Activated CD8-positive, alpha-beta T cell treated with anti-CD3 and anti-CD28 coated beads for 36 hours (primary cell): ENCODE data around the gene TRIM69. TPM values are rescaled to one million over a fixed set of nuclear protein-coding genes. Genes with fewer than 3 reads are reported as not detected.
A peak's percentile ranks its signal among the peaks of the same experiment; 100 is the strongest.
"Not testable (repeated sequence)": the region's sequence is repeated elsewhere in the genome, so short reads cannot be mapped to it uniquely, and the experiment has no call there.

ENCODE experiments used
- ATAC-seq: fragments of 200-7000 bp; cut with Tn5 transposase; one replicate; pipeline ENCODE4 v1.10.0; 2021; ENCODE audit warnings: mild to moderate bottlenecking, moderate library complexity
- CTCF ChIA-PET: fragments of 350-600 bp; sonication (Branson Sonifier 250); formaldehyde crosslinking; loops from one replicate; lab custom pipeline; 2021; ENCODE audit warnings: antibody characterized with exemption; lab: Charles Lee
- POLR2A ChIA-PET: fragments of 350-600 bp; sonication (Branson Sonifier 250); formaldehyde crosslinking; loops from one replicate; lab custom pipeline; 2021; ENCODE audit warnings: antibody characterized with exemption; lab: Charles Lee
- DNase-seq: peaks from one replicate; pipeline ENCODE4 v3.0.0-alpha.2; 2020
- H3K27ac Mint-ChIP-seq: one replicate; pipeline ENCODE4 v1.8.0; 2021; ENCODE audit warnings: mild to moderate bottlenecking, mixed read lengths
- H3K27me3 Mint-ChIP-seq: one replicate; pipeline ENCODE4 v1.8.0; 2021; ENCODE audit warnings: mixed read lengths
- H3K36me3 Mint-ChIP-seq: one replicate; pipeline ENCODE4 v1.8.0; 2021; ENCODE audit warnings: low read depth, mixed read lengths
- H3K4me1 Mint-ChIP-seq: one replicate; pipeline ENCODE4 v1.8.0; 2021; ENCODE audit warnings: low read depth, mixed read lengths
- H3K4me3 Mint-ChIP-seq: one replicate; pipeline ENCODE4 v1.8.0; 2021; ENCODE audit warnings: mild to moderate bottlenecking, moderate library complexity, mixed read lengths
- H3K9me3 Mint-ChIP-seq: one replicate; pipeline ENCODE4 v1.8.0; 2021; ENCODE audit warnings: mixed read lengths
- intact Hi-C: fragments of 100-400 bp; cut with micrococcal nuclease; formaldehyde crosslinking; loops from one replicate; pipeline ENCODE4 v1.10.0; 2022
- total RNA-seq, 2 experiments: library from RNA; stranded (reverse); gene quantifications; one replicate each; pipeline ENCODE4 v1.2.3, GENCODE V29; 2021
- TF ChIP-seq, protein P1 (sequence below): fragments of 200-600 bp; IDR thresholded peaks from one replicate; pipeline ENCODE4 v1.8.0; 2022; ENCODE audit warnings: antibody characterized with exemption, mild to moderate bottlenecking

The TRIM69 gene
- total RNA-seq, 2 experiments from 2014 or later: 59.8 to 63.5 TPM

DNA sequence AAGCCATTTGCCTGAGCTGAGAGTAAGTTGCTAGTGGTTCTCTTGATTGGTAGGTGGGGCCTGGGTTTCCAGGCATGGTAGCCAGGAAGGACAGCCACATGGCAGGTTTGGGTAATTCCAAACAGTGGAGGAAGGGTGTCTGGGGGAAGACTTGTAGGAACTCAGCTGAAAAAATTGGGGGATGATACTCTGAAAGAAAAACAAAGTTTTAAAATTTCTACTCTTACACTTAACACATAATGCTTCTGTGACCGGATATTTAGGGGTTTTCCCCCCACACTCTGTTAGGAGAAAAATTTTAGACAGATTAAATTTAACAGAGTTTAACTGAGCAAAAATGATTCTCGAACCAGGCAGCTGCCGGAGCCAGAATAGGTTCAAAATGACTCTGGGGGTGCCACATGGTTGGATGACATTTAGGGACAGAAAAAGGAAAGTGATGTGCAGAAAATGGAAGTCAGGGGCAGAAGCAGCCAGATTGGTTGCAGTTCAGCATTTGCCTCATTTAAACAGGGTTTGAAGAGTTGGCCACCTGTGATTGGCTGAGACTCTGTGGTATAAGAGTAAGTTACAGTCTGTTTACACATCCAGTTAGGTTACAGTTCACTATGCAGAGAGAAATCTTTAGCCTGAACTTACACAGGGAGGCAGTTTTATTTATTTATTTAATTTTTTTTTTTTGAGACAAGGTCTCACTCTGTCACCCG lies 16.9 kb upstream of the TRIM69 start:
- Mint-ChIP-seq H3K27ac (peak overlapping the region; percentile 96), H3K9me3 (no peaks in the 10 kb centered on the region), H3K4me1 (peaks cover 88% of the 10 kb centered on the region), H3K36me3 (peaks cover 58% of the 10 kb centered on the region), H3K4me3 (peak overlapping the region; percentile 44), H3K27me3 (no peaks in the 10 kb centered on the region)
- ATAC-seq: peak; percentile 72
- peak; percentile 89 for DNase-seq
- intact Hi-C loops: no loop called here
- TF ChIP-seq, protein P1, sequence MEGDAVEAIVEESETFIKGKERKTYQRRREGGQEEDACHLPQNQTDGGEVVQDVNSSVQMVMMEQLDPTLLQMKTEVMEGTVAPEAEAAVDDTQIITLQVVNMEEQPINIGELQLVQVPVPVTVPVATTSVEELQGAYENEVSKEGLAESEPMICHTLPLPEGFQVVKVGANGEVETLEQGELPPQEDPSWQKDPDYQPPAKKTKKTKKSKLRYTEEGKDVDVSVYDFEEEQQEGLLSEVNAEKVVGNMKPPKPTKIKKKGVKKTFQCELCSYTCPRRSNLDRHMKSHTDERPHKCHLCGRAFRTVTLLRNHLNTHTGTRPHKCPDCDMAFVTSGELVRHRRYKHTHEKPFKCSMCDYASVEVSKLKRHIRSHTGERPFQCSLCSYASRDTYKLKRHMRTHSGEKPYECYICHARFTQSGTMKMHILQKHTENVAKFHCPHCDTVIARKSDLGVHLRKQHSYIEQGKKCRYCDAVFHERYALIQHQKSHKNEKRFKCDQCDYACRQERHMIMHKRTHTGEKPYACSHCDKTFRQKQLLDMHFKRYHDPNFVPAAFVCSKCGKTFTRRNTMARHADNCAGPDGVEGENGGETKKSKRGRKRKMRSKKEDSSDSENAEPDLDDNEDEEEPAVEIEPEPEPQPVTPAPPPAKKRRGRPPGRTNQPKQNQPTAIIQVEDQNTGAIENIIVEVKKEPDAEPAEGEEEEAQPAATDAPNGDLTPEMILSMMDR: no peak
- CTCF ChIA-PET: interaction anchor here (1.0 to 16.8 kb wide), 4 partner anchors 14 to 127 kb away, joined by 3 to 333 read pairs (median 22); partner anchors contain the start of genes SPG11 and TRIM69
- POLR2A ChIA-PET: interaction anchor here (0.6 to 37.9 kb wide), 7 partner anchors 1 to 943 kb away, joined by 3 to 1862 read pairs (median 4); partner anchors contain the start of genes B2M, PATL2, SPG11 and TRIM69

DNA sequence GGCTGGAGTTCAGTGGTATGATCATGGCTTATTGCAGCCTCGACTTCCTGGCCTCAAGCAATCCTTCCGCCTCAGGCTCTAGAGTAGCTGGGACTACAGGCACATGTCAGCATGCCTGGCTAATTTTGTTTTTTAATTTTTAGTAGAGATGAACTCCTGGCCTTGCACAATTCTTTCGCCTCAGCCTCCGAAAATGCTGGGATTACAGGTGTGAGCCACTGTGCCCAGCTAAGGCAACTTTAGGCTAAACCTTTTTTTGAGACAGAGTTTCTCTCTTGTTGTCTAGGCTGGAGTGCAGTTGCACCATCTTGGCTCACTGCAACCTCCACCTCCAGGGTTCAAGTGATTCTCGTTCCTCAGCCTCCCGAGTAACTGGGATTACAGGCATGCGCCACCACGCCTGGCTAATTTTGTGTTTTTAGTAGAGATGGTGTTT lies 16.3 kb upstream of the TRIM69 start:
- Mint-ChIP-seq H3K36me3 (peaks cover 53% of the 10 kb centered on the region), H3K4me3 (peak overlapping the region; percentile 26), H3K27ac (peak overlapping the region; percentile 96), H3K4me1 (peaks cover 89% of the 10 kb centered on the region)
- POLR2A ChIA-PET: interaction anchor here (1.4 to 37.9 kb wide), 6 partner anchors 1 to 127 kb away, joined by 3 to 1862 read pairs (median 786); partner anchors contain the start of genes B2M, PATL2, SPG11 and TRIM69
- H3K27me3 Mint-ChIP-seq, DNase-seq, intact Hi-C loops, ATAC-seq, H3K9me3 Mint-ChIP-seq: not testable (repeated sequence)
- CTCF ChIA-PET: interaction anchor here (1.0 to 16.8 kb wide), 4 partner anchors 13 to 127 kb away, joined by 3 to 333 read pairs (median 22); partner anchors contain the start of genes SPG11 and TRIM69

DNA sequence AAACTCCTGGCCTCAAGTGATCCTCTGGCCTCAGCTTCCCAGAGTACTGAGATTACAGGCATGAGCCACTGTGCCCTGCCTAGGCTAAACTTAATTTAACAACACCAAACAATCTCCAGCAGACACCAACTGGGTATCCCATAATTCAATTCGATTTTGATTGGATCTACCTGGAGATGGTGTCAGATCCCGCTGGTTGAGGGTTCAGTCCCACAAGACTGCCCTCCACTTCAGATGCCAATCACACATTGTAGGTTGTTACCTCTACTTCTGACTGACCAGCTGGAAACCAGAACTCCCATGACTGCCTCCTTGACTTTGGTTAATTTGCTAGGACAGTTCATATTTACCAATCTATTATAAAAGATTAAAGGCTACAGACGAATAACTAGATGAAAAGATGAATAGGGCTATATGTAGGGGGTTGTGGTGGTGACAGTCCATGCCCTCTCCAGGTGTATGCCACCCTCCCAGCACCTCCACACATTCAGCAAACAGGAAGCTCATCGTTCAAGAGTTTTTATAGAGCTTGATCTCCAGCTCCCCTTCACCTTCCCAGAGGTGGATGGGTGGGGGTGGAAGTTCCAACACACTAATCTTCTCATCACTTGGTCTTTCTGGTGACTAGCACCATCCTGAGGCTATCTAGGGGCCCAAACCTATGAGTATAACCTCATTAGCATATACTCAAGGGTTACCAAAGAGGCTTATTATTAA lies 15.7 kb upstream of the TRIM69 start:
- ChIA-PET CTCF (interaction anchor here (1.0 to 16.8 kb wide), 5 partner anchors 12 to 70 kb away, joined by 3 to 333 read pairs (median 10); partner anchors contain the start of genes SPG11 and TRIM69), POLR2A (interaction anchor here (1.4 to 37.9 kb wide), 5 partner anchors 2 to 128 kb away, joined by 3 to 1862 read pairs (median 1567); partner anchors contain the start of genes B2M, PATL2, SPG11 and TRIM69)
- intact Hi-C loops: no loop called here
- H3K27ac Mint-ChIP-seq: peak overlapping the region; percentile 96
- peak overlapping the region; percentile 18 for H3K4me3 Mint-ChIP-seq
- H3K36me3 Mint-ChIP-seq: peaks cover 47% of the 10 kb centered on the region
- DNase-seq: peak; percentile 47
- no peaks in the 10 kb centered on the region for H3K27me3 Mint-ChIP-seq
- TF ChIP-seq, protein P1: no peak
- ATAC-seq: peak; percentile 2
- peaks cover 87% of the 10 kb centered on the region for H3K4me1 Mint-ChIP-seq
- H3K9me3 Mint-ChIP-seq: no peaks in the 10 kb centered on the region

DNA sequence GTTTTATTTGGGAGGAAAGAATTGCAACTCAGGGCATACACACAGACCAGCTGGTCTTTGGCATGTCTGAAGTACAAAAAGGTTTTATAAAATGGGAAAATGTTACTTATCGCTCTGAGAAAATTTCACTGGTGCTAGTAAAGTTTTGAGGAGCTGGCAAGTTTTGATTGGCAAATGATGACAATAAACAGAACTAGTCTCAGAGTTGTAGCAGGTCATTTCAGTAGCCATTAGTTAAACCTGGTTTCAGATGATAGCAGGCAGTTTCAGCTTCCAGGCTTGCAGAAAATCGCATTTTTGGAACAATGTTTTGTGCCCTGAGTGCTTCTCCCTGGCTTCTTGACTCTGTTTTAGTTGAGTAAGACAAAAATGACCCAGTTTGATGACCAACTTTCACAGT lies 14.3 kb upstream of the TRIM69 start:
- DNase-seq (no peak), ATAC-seq (no peak)
- Mint-ChIP-seq H3K4me3 (no peak overlapping the region), H3K36me3 (peaks cover 35% of the 10 kb centered on the region), H3K9me3 (no peaks in the 10 kb centered on the region), H3K27me3 (no peaks in the 10 kb centered on the region), H3K27ac (peak overlapping the region; percentile 96), H3K4me1 (peaks cover 82% of the 10 kb centered on the region)
- intact Hi-C loops: no loop called here
- ChIA-PET POLR2A (interaction anchor here (0.9 to 37.9 kb wide), 4 partner anchors 3 to 83 kb away, joined by 3 to 1862 read pairs (median 1567); partner anchors contain the start of genes B2M, PATL2, SPG11 and TRIM69), CTCF (interaction anchor here (0.7 to 6.8 kb wide), 6 partner anchors 9 to 72 kb away, joined by 3 to 41 read pairs (median 6); partner anchors contain the start of genes SPG11 and TRIM69)
- TF ChIP-seq, protein P1: no peak

DNA sequence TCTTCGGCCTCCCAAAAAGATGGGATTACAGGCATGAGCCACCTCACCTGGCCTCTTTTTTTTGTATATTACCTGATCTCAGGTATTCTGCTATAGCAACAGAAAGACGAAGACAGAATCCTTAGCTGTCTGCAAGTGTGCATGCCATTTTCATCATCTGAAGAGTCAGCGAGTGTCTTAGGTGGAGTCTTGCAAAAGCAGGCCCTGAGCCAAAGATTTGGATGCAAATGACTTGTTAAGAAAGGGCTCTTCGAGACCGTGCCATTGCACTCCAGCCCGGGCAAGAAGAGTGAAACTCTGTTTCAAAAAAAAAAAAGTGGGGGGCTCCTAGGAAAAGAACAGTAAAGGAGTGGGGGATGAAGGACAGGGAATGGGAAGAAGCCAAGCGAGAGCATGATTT lies 10.2 kb upstream of the TRIM69 start:
- Mint-ChIP-seq H3K27ac (peak overlapping the region; percentile 100), H3K9me3 (no peaks in the 10 kb centered on the region), H3K4me3 (peak overlapping the region; percentile 99), H3K36me3 (peaks cover 19% of the 10 kb centered on the region), H3K4me1 (peaks cover 60% of the 10 kb centered on the region), H3K27me3 (no peaks in the 10 kb centered on the region)
- POLR2A ChIA-PET: interaction anchor here (0.6 to 37.9 kb wide), 10 partner anchors 3 to 299 kb away, joined by 3 to 1862 read pairs (median 5); partner anchors contain the start of genes B2M, PATL2, SPG11 and TRIM69
- TF ChIP-seq, protein P1: no peak
- ATAC-seq (no peak), DNase-seq (peak; percentile 43)
- intact Hi-C loops: no loop called here
- CTCF ChIA-PET: interaction anchor here (1.1 to 16.4 kb wide), 4 partner anchors 11 to 95 kb away, joined by 3 to 333 read pairs (median 56); partner anchors contain the start of genes B2M, PATL2, SPG11 and TRIM69
